Pancreas (tissue), 10 donors: ENCODE data around the gene ERCC3. TPM values are rescaled to one million over a fixed set of nuclear protein-coding genes. Genes with fewer than 3 reads are reported as not detected.

Experiments
- ATAC-seq, 4 donors: fragments of 200-7000 bp; cut with Tn5 transposase; one replicate each; pipeline versions ENCODE4 v1.8.0 to v1.9.1; 2020; ENCODE audit warnings: mild to moderate bottlenecking in 4 of 4, moderate library complexity in 4 of 4
- DNase-seq, 6 donors: peaks; one replicate each; pipeline ENCODE4 v3.0.0-alpha.2; 2020
- FAIRE-seq: peaks from 2 replicates; lab custom pipeline; 2012; peaks lifted over from hg19 to GRCh38; lab: Jason Lieb, UNC
- H3K27ac ChIP-seq, 4 donors: fragments of 200-600 bp; sonication (generic); 1 replicate in 3 of 4; 2 replicates in 1 of 4; pipeline versions ENCODE4 v1.5.0 to v1.8.0; 2020
- H3K27me3 ChIP-seq, 4 donors: fragments of 200-600 bp; one replicate each; pipeline ENCODE4 v1.8.0; 2021
- H3K36me3 ChIP-seq, 3 donors: fragments of 200-600 bp; sonication (generic) in 1 of 3; one replicate each; pipeline versions ENCODE4 v1.5.0 to v1.8.0; 2020 to 2021
- H3K4me1 ChIP-seq, 3 donors: fragments of 200-600 bp; one replicate each; pipeline ENCODE4 v1.8.0; 2021
- H3K4me3 ChIP-seq, 4 donors: fragments of 200-600 bp; sonication (generic) in 2 of 4; one replicate each; pipeline versions ENCODE4 v1.5.0 to v1.8.0; 2020 to 2021
- H3K9me3 ChIP-seq, 4 donors: fragments of 200-600 bp; one replicate each; pipeline ENCODE4 v1.8.0; 2021
- CTCF ChIP-seq, 4 donors: fragments of 200-600 bp; sonication (generic) in 3 of 4; IDR thresholded peaks; one replicate each; pipeline versions ENCODE4 v1.5.0 to v1.8.0; 2021; ENCODE audit warnings: antibody characterized with exemption in 4 of 4
- WGBS, 2 donors: extraction: QIAGEN DNeasy Blood & Tissue Kit; methylation state at CpG; one replicate each; pipeline ENCODE4 v1.1.7; 2013; 5-methylcytosine and 5-hydroxymethylcytosine counted together
- intact Hi-C, 3 donors: fragments of 100-400 bp; cut with DNase I; formaldehyde crosslinking; loops; one replicate each; pipeline versions ENCODE4 v1.11.1 to v1.14.2; 2022
- polyA plus RNA-seq, 2 donors: library from polyadenylated mRNA; stranded (reverse); fragments of 200-250 nt; gene quantifications; one replicate each; pipeline ENCODE4 v1.2.3, GENCODE V29; 2013
- total RNA-seq, 6 donors: library from RNA; stranded (reverse); fragmentation: NEBNext Ultra II Directional in 4 of 6; extraction: Animal tissue kit (Norgen Biotek cat#: 25700) in 4 of 6; gene quantifications; one replicate each; pipeline versions ENCODE4 v1.2.1 to v1.2.4, GENCODE V29; 2021 to 2023
- donor health status: healthy with polysubstance abuse.
- donor health status: DM: no; HTN: no; CAD: no; lungs with moderate emphysema.
- donor health status: DM: no; HTN: no; CAD: no.
- donor health status: control.
- donor health status: control.
- donor health status: Bipolar disorder and iron deficiency.
- donor health status: DM: yes; HTN: yes; CAD: no.
- donor health status: DM: no; HTN: no; CAD: no.
- donor health status: DM: no; HTN: no; CAD: no.
- donor health status: DM: yes; HTN: yes; CAD: no.

The ERCC3 gene
- total and polyA plus RNA-seq, 8 donors: 12.9 to 33.0 (median 17.3) TPM

DNA sequence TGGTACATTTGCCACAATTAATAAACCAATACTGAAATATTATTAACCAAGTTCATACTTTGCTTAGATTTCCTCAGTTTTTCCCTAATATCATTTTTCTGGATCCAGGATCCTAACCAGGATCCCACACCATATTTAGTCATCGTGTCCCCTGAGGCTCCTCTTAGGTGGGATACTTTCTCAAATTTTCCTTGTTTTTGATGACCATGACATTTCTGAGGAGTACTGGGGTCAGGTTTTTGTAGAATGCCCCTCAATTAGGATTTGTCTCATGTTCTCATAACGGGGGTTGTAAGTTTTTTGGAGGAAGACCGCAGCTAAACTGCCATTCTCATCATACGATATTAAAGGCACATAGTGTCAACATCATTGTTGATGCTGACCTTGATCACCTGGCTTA, 15.5 kb upstream of the ERCC3 start:
- ATAC-seq (no peak), FAIRE-seq (no peak), DNase-seq (no peak)
- H3K9me3 ChIP-seq: no peaks in the 10 kb centered on the region
- H3K4me1 ChIP-seq: peaks cover 0 to 6% (median 0%) of the 10 kb centered on the region in 3 donors
- intact Hi-C loops: no loop called here
- peaks cover 0 to 36% (median 0%) of the 10 kb centered on the region in 3 donors for H3K36me3 ChIP-seq
- no peaks in the 10 kb centered on the region for H3K27me3 ChIP-seq
- H3K27ac ChIP-seq: no peak overlapping the region
- WGBS, 2 donors: 77 to 79% methylated on average over 4 of the region's 4 CpGs
- no peak for TF ChIP-seq CTCF (IDR thresholded peaks at IDR 0.05)
- H3K4me3 ChIP-seq: no peak overlapping the region

DNA sequence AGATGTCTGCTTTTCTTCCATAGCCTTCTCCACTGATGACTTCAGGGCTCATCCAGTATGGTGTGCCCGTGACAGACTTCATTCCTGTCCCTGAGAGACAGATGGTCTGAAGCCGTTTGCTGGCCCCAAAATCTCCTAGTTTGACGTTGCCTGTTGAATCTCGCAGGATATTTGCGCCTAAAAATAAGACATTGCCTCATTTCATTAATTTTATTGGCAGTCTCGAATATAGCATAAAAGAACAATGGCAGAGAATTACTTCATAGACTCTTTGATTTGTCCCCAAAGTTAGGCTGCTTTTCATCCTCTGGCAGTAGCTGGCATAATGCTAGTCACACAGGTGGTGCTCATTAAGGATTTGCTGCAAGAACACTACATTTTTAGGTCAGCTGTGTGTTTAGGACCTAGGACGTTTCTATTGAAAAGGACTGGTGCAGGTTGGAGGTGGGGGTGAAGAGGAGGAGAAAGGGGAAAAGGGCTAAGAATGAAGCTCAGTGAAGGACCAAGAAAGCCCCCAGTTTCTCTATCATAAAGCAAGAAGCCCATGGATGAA, 14.7 kb upstream of the ERCC3 start:
- no peak for TF ChIP-seq CTCF (IDR thresholded peaks at IDR 0.05)
- H3K4me3 ChIP-seq: no peak overlapping the region
- H3K36me3 ChIP-seq: peaks cover 0 to 28% (median 0%) of the 10 kb centered on the region in 3 donors
- no peak for ATAC-seq
- intact Hi-C loops: no loop called here
- no peak overlapping the region for H3K27ac ChIP-seq
- H3K9me3 ChIP-seq: no peaks in the 10 kb centered on the region
- 88 to 93% methylated on average over 7 of the region's 7 CpGs for WGBS, 2 donors
- H3K27me3 ChIP-seq: no peaks in the 10 kb centered on the region
- DNase-seq: no peak
- FAIRE-seq: no peak
- H3K4me1 ChIP-seq: no peaks in the 10 kb centered on the region

GRCh38 chr2:127305990-127306585, 12.1 kb upstream of the ERCC3 start:
- ATAC-seq: no peak
- 94 to 95% methylated on average over 4 of the region's 4 CpGs for WGBS, 2 donors
- Histone ChIP-seq H3K27ac (no peak overlapping the region), H3K4me1 (no peaks in the 10 kb centered on the region), H3K27me3 (no peaks in the 10 kb centered on the region), H3K4me3 (no peak overlapping the region), H3K9me3 (no peaks in the 10 kb centered on the region), H3K36me3 (peaks cover 0 to 21% (median 0%) of the 10 kb centered on the region in 3 donors)
- TF ChIP-seq CTCF (IDR thresholded peaks at IDR 0.05): no peak
- DNase-seq: no peak
- intact Hi-C loops: no loop called here
- FAIRE-seq: no peak

DNA sequence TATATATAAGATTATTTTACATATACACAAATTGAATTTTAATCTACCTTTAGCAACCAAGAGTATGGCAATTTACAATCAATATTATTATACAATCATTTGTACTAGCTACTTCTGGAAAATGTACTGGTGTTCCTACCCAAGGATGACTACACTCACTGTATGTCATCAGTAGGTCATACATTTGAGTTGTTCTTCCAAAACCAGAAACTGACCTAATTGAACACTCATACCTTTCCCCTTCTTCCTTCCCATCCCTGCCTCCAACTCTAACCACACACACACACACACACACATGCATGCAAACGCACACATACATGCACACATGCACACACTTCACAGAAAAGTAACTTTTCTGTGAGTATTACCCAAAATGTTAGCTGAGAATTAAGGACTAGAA, 8.2 kb upstream of the ERCC3 start:
- ATAC-seq (no peak), FAIRE-seq (no peak), DNase-seq (no peak)
- WGBS, 2 donors: 93 to 95% methylated on average over 1 of the region's 1 CpG
- Histone ChIP-seq H3K4me3 (no peak overlapping the region), H3K36me3 (peaks cover 0 to 9% (median 0%) of the 10 kb centered on the region in 3 donors), H3K4me1 (no peaks in the 10 kb centered on the region), H3K27ac (no peak overlapping the region), H3K27me3 (no peaks in the 10 kb centered on the region), H3K9me3 (no peaks in the 10 kb centered on the region)
- intact Hi-C loops: no loop called here
- TF ChIP-seq CTCF (IDR thresholded peaks at IDR 0.05): no peak

DNA sequence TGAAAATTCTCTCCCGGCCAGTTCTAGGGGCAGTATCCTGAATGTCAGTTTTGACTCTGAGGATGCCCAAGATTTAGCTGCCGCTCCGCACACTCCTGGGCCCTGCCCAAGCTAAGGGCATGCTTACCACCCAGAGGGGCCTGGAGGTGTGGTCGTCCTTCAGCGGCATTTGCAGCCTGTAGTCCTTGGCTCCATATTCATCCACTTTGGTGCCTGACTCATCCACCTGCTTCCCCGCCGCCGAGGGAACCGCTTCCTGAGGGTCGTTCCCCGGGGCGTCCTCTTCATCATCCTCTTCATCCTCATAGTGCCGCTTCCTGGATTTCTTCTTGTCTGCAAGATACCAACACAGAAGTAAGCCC, 577 bp downstream of the ERCC3 start:
- H3K27me3 ChIP-seq: no peaks in the 10 kb centered on the region
- peak; percentile 16 to 27 (median 23) for ATAC-seq
- DNase-seq: no peak
- H3K27ac ChIP-seq: peak overlapping the region in 1 of 4 donors; percentile 58
- no peaks in the 10 kb centered on the region for H3K9me3 ChIP-seq
- FAIRE-seq: no peak
- TF ChIP-seq CTCF (IDR thresholded peaks at IDR 0.05): no peak
- H3K36me3 ChIP-seq: peaks cover 0 to 33% (median 19%) of the 10 kb centered on the region in 3 donors
- 10 to 12% methylated on average over 13 of the region's 13 CpGs for WGBS, 2 donors
- intact Hi-C loops: no loop called here
- H3K4me3 ChIP-seq: peak overlapping the region; percentile 85 to 95 (median 90)
- peaks cover 0 to 4% (median 0%) of the 10 kb centered on the region in 3 donors for H3K4me1 ChIP-seq
